ENCODE data around the gene XPR1. TPM values are rescaled to one million over a fixed set of nuclear protein-coding genes. Genes with fewer than 3 reads are reported as not detected.

The XPR1 gene
- total RNA-seq, 4 donors from 2014 or later, result 7.8 to 119 (median 75.3) TPM

DNA sequence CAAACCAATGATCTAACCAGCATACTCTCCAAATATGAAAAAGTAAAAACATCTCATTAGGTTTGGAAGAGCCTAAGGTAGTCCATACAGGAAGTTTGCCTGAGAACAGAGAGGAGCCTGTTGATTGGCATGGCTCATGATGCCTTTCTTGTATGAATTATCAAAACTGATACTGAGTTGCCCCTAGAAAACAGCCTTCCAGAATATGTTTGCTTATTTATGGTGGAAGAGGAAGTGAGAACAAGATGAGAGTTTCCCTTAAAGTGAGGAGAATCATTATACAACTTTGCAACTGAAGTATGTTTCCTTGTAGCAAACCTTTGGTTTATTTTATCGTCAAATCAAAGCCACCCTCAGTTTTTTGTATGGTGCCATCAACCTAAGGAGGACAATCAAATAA is 257.0 kb downstream of the XPR1 start:
- H3K27me3 ChIP-seq, result no peaks in the 10 kb centered on the region
- peaks cover 0 to 10% (median 0%) of the 10 kb centered on the region in 4 donors for H3K36me3 ChIP-seq
- in situ Hi-C loops (cut with MboI; ENCODE audit: low pct_ligation_motif_present in 1 of 4, low pct_unique_long_range_greater_than_20kb in 1 of 4, low sequenced_read_pairs in 3 of 4), result loop anchor here (10.0 to 25.0 kb wide), 2 partner anchors 273 to 276 kb away; no protein-coding TSS in a partner anchor
- WGBS, 2 donors (ENCODE audit: low coverage in 1 of 2), result 45 to 67% methylated on average over 1 of the region's 1 CpG
- intact Hi-C loops (cut with DNase I; ENCODE audit: low total_unique reads), result loop anchor here (10.0 kb wide), 1 partner anchor 276 kb away; no protein-coding TSS in a partner anchor
- no peak overlapping the region for H3K4me3 ChIP-seq
- DNase-seq, result no peak
- H3K4me1 ChIP-seq, result no peaks in the 10 kb centered on the region
- no peaks in the 10 kb centered on the region for H3K9me3 ChIP-seq
- no peak for TF ChIP-seq EP300 (IDR thresholded peaks at IDR 0.05; ENCODE audit: low read depth)
- H3K27ac ChIP-seq, result no peak overlapping the region

DNA sequence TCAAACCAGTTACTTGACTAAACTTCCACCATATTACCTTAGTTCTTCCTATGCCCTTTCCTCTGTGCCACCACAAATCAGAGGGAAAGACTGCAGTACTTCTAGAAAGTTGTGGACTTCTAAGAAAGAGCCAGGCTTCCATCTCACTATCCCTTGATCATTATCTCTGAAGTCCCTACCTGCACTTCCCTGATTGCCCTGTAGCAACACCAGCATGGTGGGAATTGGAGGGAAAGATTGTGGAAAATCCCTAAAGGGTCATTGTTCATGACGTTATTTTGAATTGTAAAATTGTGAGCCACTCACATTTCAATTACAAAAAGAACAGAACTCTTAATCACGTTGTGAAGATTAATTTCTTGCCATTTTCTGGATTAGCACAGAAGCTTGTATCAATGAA is 257.5 kb downstream of the XPR1 start:
- Histone ChIP-seq H3K27ac (no peak overlapping the region), H3K4me1 (no peaks in the 10 kb centered on the region), H3K9me3 (no peaks in the 10 kb centered on the region), H3K27me3 (no peaks in the 10 kb centered on the region), H3K36me3 (peaks cover 0 to 10% (median 0%) of the 10 kb centered on the region in 4 donors), H3K4me3 (no peak overlapping the region)
- TF ChIP-seq POLR2AphosphoS5 (IDR thresholded peaks at IDR 0.05), result no peak
- WGBS, 2 donors (ENCODE audit: low coverage in 1 of 2), result 85 to 100% methylated on average over 2 of the region's 2 CpGs
- in situ Hi-C loops (cut with MboI; ENCODE audit: low pct_ligation_motif_present in 1 of 4, low pct_unique_long_range_greater_than_20kb in 1 of 4, low sequenced_read_pairs in 3 of 4) (loop anchor here (10.0 to 25.0 kb wide), 2 partner anchors 273 to 275 kb away; no protein-coding TSS in a partner anchor), intact Hi-C loops (cut with DNase I; ENCODE audit: low total_unique reads) (loop anchor here (10.0 kb wide), 1 partner anchor 275 kb away; no protein-coding TSS in a partner anchor)
- no peak for DNase-seq

DNA sequence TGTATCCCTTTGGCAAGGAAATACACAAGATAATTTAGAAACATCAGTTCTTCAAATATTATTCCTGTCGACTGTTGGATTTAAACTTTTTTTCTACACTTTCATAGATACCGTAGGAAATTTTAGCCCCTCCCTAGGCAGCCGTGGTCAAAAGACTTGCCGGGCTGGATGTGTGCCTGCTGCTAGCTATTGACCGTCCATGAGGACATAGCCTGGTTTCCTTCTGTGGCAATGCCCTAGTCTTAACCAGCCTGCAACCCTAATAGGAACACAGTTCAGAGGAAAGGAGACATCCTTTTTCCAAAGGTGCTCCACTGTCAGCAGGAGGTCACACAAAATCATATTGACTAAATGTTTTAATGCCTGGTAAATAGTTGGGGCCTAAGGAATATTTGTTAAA is 260.4 kb downstream of the XPR1 start:
- Histone ChIP-seq H3K36me3 (peaks cover 0 to 8% (median 0%) of the 10 kb centered on the region in 4 donors), H3K4me1 (no peaks in the 10 kb centered on the region), H3K27me3 (no peaks in the 10 kb centered on the region), H3K9me3 (no peaks in the 10 kb centered on the region), H3K27ac (no peak overlapping the region), H3K4me3 (no peak overlapping the region)
- DNase-seq, result no peak
- in situ Hi-C loops (cut with MboI; ENCODE audit: low pct_ligation_motif_present in 1 of 4, low pct_unique_long_range_greater_than_20kb in 1 of 4, low sequenced_read_pairs in 3 of 4), result loop anchor here in 1 of 4 donors (25.0 kb wide), 1 partner anchor 270 kb away; no protein-coding TSS in a partner anchor
- 84 to 89% methylated on average over 2 to 5 of the region's 5 CpGs for WGBS, 2 donors (ENCODE audit: low coverage in 1 of 2)
- intact Hi-C loops (cut with DNase I; ENCODE audit: low total_unique reads), result no loop called here
- TF ChIP-seq EP300 (IDR thresholded peaks at IDR 0.05; ENCODE audit: low read depth) (no peak), POLR2A (IDR thresholded peaks at IDR 0.05) (no peak), POLR2AphosphoS5 (IDR thresholded peaks at IDR 0.05) (no peak)
- TF ChIP-seq, protein P1, sequence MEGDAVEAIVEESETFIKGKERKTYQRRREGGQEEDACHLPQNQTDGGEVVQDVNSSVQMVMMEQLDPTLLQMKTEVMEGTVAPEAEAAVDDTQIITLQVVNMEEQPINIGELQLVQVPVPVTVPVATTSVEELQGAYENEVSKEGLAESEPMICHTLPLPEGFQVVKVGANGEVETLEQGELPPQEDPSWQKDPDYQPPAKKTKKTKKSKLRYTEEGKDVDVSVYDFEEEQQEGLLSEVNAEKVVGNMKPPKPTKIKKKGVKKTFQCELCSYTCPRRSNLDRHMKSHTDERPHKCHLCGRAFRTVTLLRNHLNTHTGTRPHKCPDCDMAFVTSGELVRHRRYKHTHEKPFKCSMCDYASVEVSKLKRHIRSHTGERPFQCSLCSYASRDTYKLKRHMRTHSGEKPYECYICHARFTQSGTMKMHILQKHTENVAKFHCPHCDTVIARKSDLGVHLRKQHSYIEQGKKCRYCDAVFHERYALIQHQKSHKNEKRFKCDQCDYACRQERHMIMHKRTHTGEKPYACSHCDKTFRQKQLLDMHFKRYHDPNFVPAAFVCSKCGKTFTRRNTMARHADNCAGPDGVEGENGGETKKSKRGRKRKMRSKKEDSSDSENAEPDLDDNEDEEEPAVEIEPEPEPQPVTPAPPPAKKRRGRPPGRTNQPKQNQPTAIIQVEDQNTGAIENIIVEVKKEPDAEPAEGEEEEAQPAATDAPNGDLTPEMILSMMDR (IDR thresholded peaks at IDR 0.05), result no peak

DNA sequence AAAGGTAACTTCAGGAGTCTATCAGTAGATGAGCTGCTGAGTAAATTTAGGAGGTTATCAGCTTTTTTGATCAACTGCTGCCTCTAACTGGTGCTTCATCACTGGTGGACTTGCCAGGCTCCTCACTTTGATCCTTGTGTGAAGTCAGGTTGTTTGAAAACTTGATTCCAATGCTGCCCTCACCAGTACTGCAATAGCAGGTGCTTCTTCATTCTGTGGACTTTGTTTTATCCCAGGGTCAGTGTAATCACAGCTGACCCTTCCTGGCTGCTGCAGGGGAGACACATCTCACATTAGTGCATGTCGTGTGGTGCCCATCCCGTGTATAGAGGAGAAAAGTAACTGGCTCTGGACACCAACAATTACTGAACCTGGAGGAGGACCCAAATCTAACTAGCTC is 260.9 kb downstream of the XPR1 start:
- TF ChIP-seq POLR2A (IDR thresholded peaks at IDR 0.05) (no peak), EP300 (IDR thresholded peaks at IDR 0.05; ENCODE audit: low read depth) (no peak), POLR2AphosphoS5 (IDR thresholded peaks at IDR 0.05) (no peak)
- TF ChIP-seq, protein P1 (IDR thresholded peaks at IDR 0.05), result no peak
- H3K36me3 ChIP-seq, result peaks cover 0 to 4% (median 0%) of the 10 kb centered on the region in 4 donors
- no peak overlapping the region for H3K4me3 ChIP-seq
- WGBS, 2 donors (ENCODE audit: low coverage in 1 of 2), result 58% methylated on average over 2 of the region's 2 CpGs; no CpG with 5 or more reads in 1 of the 2 donors
- no peak overlapping the region for H3K27ac ChIP-seq
- no peaks in the 10 kb centered on the region for H3K27me3 ChIP-seq
- in situ Hi-C loops (cut with MboI; ENCODE audit: low pct_ligation_motif_present in 1 of 4, low pct_unique_long_range_greater_than_20kb in 1 of 4, low sequenced_read_pairs in 3 of 4) (loop anchor here in 1 of 4 donors (25.0 kb wide), 1 partner anchor 270 kb away; no protein-coding TSS in a partner anchor), intact Hi-C loops (cut with DNase I; ENCODE audit: low total_unique reads) (no loop called here)
- DNase-seq, result no peak
- H3K4me1 ChIP-seq, result no peaks in the 10 kb centered on the region
- H3K9me3 ChIP-seq, result no peaks in the 10 kb centered on the region

DNA sequence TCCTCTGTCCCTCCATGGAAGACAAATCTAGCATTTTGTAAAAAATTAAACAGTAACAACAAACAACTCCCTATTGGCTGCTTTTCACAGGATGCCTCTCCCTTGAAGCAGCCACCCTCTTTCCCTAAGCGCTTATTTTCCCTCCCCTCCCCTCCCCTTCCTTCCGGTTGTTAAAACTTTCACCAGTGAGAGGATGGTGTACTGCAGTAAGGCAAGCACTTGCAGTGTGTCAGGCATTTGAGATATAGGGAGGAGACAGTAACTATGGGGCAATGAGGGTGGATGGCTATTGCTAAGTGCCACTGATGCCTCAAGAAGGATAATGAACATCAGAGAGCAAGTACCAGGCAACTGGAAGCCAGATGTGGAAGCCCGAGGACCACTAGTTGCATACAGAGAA is 261.8 kb downstream of the XPR1 start:
- no peak for DNase-seq
- WGBS, 2 donors (ENCODE audit: low coverage in 1 of 2), result 75 to 95% methylated on average over 3 of the region's 3 CpGs
- in situ Hi-C loops (cut with MboI; ENCODE audit: low pct_ligation_motif_present in 1 of 4, low pct_unique_long_range_greater_than_20kb in 1 of 4, low sequenced_read_pairs in 3 of 4), result loop anchor here in 1 of 4 donors (25.0 kb wide), 1 partner anchor 269 kb away; no protein-coding TSS in a partner anchor
- Histone ChIP-seq H3K36me3 (no peaks in the 10 kb centered on the region), H3K4me1 (no peaks in the 10 kb centered on the region), H3K27me3 (no peaks in the 10 kb centered on the region), H3K27ac (no peak overlapping the region), H3K9me3 (no peaks in the 10 kb centered on the region), H3K4me3 (no peak overlapping the region)
- intact Hi-C loops (cut with DNase I; ENCODE audit: low total_unique reads), result no loop called here
- no peak for TF ChIP-seq POLR2A (IDR thresholded peaks at IDR 0.05)
- TF ChIP-seq POLR2AphosphoS5 (IDR thresholded peaks at IDR 0.05), result no peak
- TF ChIP-seq, protein P1 (IDR thresholded peaks at IDR 0.05), result no peak
- no peak for TF ChIP-seq EP300 (IDR thresholded peaks at IDR 0.05; ENCODE audit: low read depth)

All from transverse colon (tissue), 4 donors.